Smooth muscle cell (in vitro differentiated cells): ENCODE results near the gene CBFA2T2. TPM values are rescaled to one million over a fixed set of nuclear protein-coding genes. Genes with fewer than 3 reads are reported as not detected.

Experiments
- DNase-seq: peaks from one replicate; lab custom pipeline; 2025; ENCODE audit not compliant: unreplicated experiment; lab: John Stamatoyannopoulos, UW
- H2AFZ ChIP-seq: fragments of 200-600 bp; sonication (generic); 2 replicates; pipeline ENCODE4 v1.6.0; 2016; ENCODE audit warnings: antibody characterized with exemption, low read depth, mild to moderate bottlenecking
- H3F3A ChIP-seq: fragments of 200-600 bp; sonication (generic); 2 replicates; pipeline ENCODE4 v1.6.0; 2017; ENCODE audit warnings: antibody characterized with exemption, low read depth
- H3K27ac ChIP-seq: fragments of 200-600 bp; sonication (generic); 2 replicates; pipeline ENCODE4 v1.5.1; 2016; ENCODE audit warnings: low read depth, mild to moderate bottlenecking
- H3K27me3 ChIP-seq: fragments of 200-600 bp; sonication (generic); 2 replicates; pipeline ENCODE4 v1.6.1; 2016; ENCODE audit warnings: low read depth, mild to moderate bottlenecking
- H3K36me3 ChIP-seq: fragments of 200-600 bp; sonication (generic); 2 replicates; pipeline ENCODE4 v1.5.1; 2016; ENCODE audit warnings: low read depth
- H3K4me1 ChIP-seq: fragments of 200-600 bp; sonication (generic); 2 replicates; pipeline ENCODE4 v1.5.1; 2016; ENCODE audit warnings: low read depth
- H3K4me2 ChIP-seq: fragments of 200-600 bp; sonication (generic); 2 replicates; pipeline ENCODE4 v1.6.0; 2016; ENCODE audit warnings: mild to moderate bottlenecking
- H3K4me3 ChIP-seq: fragments of 200-600 bp; sonication (generic); 2 replicates; pipeline ENCODE4 v1.5.1; 2016; ENCODE audit warnings: mild to moderate bottlenecking
- H3K79me2 ChIP-seq: fragments of 200-600 bp; sonication (generic); 2 replicates; pipeline ENCODE4 v1.6.0; 2016; ENCODE audit warnings: low read depth, mild to moderate bottlenecking
- H3K9ac ChIP-seq: fragments of 200-600 bp; sonication (generic); 2 replicates; pipeline ENCODE4 v1.6.0; 2016; ENCODE audit warnings: low read depth
- H3K9me3 ChIP-seq: fragments of 200-600 bp; sonication (generic); replicated peaks from 2 replicates; pipeline ENCODE4 v1.5.1; 2016; ENCODE audit warnings: low read depth
- H4K20me1 ChIP-seq: fragments of 200-600 bp; sonication (generic); 2 replicates; pipeline ENCODE4 v1.6.0; 2016; ENCODE audit warnings: low read depth
- WGBS: methylation state at CpG from one replicate; pipeline ENCODE4 v1.1.7; 2016; ENCODE audit warnings: low lambda C conversion rate; 5-methylcytosine and 5-hydroxymethylcytosine counted together
- polyA plus RNA-seq: library from polyadenylated mRNA; unstranded; fragments of >200 nt; fragmentation: Nextera tagmentation; extraction: Ambion mirVana; gene quantifications from 2 replicates; pipeline ENCODE4 v1.2.1, GENCODE V29; 2016
- total RNA-seq: library from RNA; depleted of rRNA; stranded (reverse); fragments of >200 nt; gene quantifications from 2 replicates; pipeline ENCODE4 v1.2.3, GENCODE V29; 2014
- TF ChIP-seq, protein P1 (sequence below): fragments of 200-600 bp; sonication (generic); IDR thresholded peaks from 2 replicates; pipeline ENCODE4 v1.5.1; 2017; ENCODE audit warnings: borderline replicate concordance, mild to moderate bottlenecking, antibody characterized with exemption; ENCODE audit not compliant: insufficient read depth, poor library complexity, severe bottlenecking

The CBFA2T2 gene
- total and polyA plus RNA-seq, 2 experiments from 2014 or later, result 18.2 to 41.6 TPM

DNA sequence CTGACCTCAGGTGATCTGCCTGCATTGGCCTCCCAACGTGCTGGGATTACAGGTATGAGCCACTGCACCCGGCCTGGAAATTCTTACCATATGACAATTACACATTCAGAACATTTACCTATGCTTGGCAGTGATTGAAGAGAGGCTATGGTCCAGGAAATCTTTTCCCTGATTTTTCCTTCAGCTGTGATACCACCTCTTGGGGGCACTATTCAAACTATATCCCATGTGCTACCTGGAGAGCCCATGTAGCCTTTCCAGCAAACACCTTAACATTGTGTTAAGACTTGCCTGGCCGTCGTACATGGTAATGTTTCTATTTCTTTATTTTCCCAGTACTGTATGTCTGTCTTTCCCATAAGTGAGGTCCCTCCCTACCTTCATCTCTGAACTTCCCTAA, 110.5 kb downstream of the CBFA2T2 start:
- no peaks in the 10 kb centered on the region for H3K27me3 ChIP-seq
- H3K4me1 ChIP-seq, result no peaks in the 10 kb centered on the region
- no peak overlapping the region for H3K27ac ChIP-seq
- TF ChIP-seq, protein P1, sequence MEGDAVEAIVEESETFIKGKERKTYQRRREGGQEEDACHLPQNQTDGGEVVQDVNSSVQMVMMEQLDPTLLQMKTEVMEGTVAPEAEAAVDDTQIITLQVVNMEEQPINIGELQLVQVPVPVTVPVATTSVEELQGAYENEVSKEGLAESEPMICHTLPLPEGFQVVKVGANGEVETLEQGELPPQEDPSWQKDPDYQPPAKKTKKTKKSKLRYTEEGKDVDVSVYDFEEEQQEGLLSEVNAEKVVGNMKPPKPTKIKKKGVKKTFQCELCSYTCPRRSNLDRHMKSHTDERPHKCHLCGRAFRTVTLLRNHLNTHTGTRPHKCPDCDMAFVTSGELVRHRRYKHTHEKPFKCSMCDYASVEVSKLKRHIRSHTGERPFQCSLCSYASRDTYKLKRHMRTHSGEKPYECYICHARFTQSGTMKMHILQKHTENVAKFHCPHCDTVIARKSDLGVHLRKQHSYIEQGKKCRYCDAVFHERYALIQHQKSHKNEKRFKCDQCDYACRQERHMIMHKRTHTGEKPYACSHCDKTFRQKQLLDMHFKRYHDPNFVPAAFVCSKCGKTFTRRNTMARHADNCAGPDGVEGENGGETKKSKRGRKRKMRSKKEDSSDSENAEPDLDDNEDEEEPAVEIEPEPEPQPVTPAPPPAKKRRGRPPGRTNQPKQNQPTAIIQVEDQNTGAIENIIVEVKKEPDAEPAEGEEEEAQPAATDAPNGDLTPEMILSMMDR, result no peak
- H3K9ac ChIP-seq, result no peak overlapping the region
- no peak overlapping the region for H3K4me2 ChIP-seq
- no peaks in the 10 kb centered on the region for H3K9me3 ChIP-seq
- H4K20me1 ChIP-seq, result peaks cover 78% of the 10 kb centered on the region
- no peaks in the 10 kb centered on the region for H3K36me3 ChIP-seq
- DNase-seq, result no peak
- H3K79me2 ChIP-seq, result peaks cover 14% of the 10 kb centered on the region
- no peaks in the 10 kb centered on the region for H3F3A ChIP-seq
- H2AFZ ChIP-seq, result no peak overlapping the region
- H3K4me3 ChIP-seq, result no peak overlapping the region
- 92% methylated on average over 4 of the region's 4 CpGs for WGBS

DNA sequence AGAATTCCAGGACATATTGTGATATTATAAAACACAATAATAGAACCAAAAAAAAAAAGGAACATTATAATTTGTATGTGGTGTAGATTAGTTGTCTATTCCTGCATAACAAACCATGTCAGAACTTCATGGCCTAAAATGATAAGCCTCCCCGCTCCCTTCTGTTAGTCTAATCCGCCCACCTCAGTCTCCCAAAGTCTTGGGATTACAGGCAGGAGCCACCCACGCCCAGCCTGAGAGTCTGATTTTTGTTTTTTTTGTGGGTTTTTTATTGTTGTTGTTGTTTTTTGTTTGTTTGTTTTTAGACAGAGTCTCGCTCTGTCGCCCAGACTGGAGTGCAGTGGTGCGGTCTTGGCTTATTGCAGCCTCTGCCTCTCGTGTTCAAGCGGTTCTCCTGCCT, 111.1 kb downstream of the CBFA2T2 start:
- no peaks in the 10 kb centered on the region for H3F3A ChIP-seq
- no peaks in the 10 kb centered on the region for H3K4me1 ChIP-seq
- H3K4me2 ChIP-seq, result no peak overlapping the region
- no peak overlapping the region for H3K4me3 ChIP-seq
- 96% methylated on average over 8 of the region's 8 CpGs for WGBS
- H3K27me3 ChIP-seq, result no peaks in the 10 kb centered on the region
- H2AFZ ChIP-seq, result no peak overlapping the region
- no peaks in the 10 kb centered on the region for H3K36me3 ChIP-seq
- H3K79me2 ChIP-seq, result peaks cover 14% of the 10 kb centered on the region
- H3K27ac ChIP-seq, result no peak overlapping the region
- TF ChIP-seq, protein P1, result no peak
- H3K9me3 ChIP-seq, result no peaks in the 10 kb centered on the region
- H3K9ac ChIP-seq, result no peak overlapping the region
- H4K20me1 ChIP-seq, result peaks cover 78% of the 10 kb centered on the region
- no peak for DNase-seq

DNA sequence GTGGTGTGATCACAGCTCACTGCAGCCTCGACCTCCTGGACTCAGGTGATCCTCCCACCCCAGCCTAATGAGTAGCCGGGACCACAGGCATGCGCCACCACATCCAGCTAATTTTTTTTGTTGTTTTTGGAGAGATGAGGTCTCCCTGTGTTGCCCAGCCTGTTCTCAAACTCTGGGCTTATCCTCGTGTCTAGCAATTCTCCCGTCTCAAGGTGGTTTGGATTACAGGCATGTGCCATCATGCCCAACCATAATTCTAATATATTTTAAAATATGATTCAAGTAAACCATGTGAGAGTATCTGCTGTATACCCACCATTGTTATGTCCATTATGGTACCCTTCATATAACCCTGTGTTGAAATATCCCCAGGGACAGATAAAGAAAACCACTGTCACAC, 112.0 kb downstream of the CBFA2T2 start:
- Histone ChIP-seq H3K9me3 (no peaks in the 10 kb centered on the region), H3K27ac (no peak overlapping the region), H2AFZ (no peak overlapping the region), H3K27me3 (no peaks in the 10 kb centered on the region), H4K20me1 (peaks cover 78% of the 10 kb centered on the region), H3K4me1 (no peaks in the 10 kb centered on the region), H3K79me2 (peaks cover 14% of the 10 kb centered on the region), H3K36me3 (peaks cover under 1% of the 10 kb centered on the region), H3K9ac (no peak overlapping the region), H3F3A (no peaks in the 10 kb centered on the region), H3K4me2 (no peak overlapping the region), H3K4me3 (no peak overlapping the region)
- TF ChIP-seq, protein P1, result no peak
- WGBS, result 88% methylated on average over 5 of the region's 5 CpGs
- DNase-seq, result no peak

DNA sequence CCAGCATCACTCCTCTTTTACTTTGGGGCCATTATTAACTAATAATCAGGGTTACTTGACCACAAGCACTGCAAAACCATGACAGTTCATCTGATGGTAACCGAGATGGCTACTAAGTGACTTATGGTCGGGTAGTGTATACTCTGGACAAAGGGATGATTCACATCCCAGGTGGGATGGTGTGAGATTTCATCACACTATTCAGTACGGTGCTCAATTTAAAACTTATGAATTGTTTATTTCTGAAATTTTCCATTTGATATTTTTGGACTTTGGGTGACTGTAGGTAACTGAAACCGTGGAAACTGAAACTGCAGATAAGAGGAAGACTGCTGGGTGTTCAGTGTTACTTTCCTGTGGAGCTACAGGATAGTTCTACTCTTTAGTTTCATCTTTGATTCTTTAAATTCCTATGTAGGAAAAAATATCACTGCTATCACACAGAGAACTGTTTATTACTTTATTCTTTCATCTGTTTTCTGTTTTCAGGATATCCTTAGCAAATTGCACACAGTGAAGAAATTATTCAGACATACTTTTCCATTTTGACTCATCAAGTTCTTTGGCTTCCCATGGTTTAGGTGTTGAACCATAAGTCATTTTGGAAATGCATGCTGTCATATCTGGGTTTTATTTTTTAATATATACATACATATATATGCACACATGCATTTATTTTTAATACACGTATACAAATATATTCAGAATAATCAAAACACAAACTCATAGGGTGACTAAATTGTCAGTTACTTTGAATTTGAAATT, 113.1 kb downstream of the CBFA2T2 start:
- Histone ChIP-seq H3K9me3 (no peaks in the 10 kb centered on the region), H3K27ac (no peak overlapping the region), H3F3A (no peaks in the 10 kb centered on the region), H3K9ac (no peak overlapping the region), H4K20me1 (peaks cover 71% of the 10 kb centered on the region), H3K79me2 (peaks cover 14% of the 10 kb centered on the region), H3K36me3 (peaks cover 12% of the 10 kb centered on the region), H3K27me3 (no peaks in the 10 kb centered on the region), H3K4me1 (no peaks in the 10 kb centered on the region), H3K4me3 (no peak overlapping the region), H3K4me2 (no peak overlapping the region), H2AFZ (no peak overlapping the region)
- DNase-seq, result no peak
- TF ChIP-seq, protein P1, result no peak
- whole genome bisulfite sequencing, result 88% methylated on average over 5 of the region's 5 CpGs
